HG02840 (cell line): Measurements from ENCODE around the gene OR1Q1.
"Not testable (repeated sequence)": the region's sequence is repeated elsewhere in the genome, so short reads cannot be mapped to it uniquely, and the experiment has no call there.

Experiments
- ATAC-seq: cut with Tn5 transposase; IDR thresholded peaks from one replicate; pipeline ENCODE4 v1.9.1; 2021; ENCODE audit warnings: mild to moderate bottlenecking, moderate library complexity, moderate number of reproducible peaks; ENCODE audit not compliant: unreplicated experiment, low FRiP score

Gene OR1Q1, protein sequence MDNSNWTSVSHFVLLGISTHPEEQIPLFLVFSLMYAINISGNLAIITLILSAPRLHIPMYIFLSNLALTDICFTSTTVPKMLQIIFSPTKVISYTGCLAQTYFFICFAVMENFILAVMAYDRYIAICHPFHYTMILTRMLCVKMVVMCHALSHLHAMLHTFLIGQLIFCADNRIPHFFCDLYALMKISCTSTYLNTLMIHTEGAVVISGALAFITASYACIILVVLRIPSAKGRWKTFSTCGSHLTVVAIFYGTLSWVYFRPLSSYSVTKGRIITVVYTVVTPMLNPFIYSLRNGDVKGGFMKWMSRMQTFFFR

DNA sequence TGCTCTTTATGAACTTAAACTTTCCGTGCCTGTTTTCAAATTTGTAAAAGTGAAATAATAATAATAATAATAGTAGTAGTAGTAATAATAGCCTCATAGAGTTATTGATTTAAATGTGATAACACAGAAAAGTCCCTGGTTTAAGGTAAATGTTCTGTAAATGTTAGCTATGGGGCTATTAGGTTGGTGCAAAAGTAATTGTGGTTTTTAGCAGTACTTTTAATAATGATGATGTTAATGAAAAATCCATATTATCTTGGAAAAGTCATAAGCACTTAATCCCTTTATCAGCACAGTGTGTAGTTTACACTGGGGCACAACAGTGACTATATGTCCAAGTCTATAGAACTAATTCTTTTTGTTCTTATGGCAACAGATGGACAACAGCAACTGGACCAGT lies at the start of gene OR1Q1:
OR1Q1 (plus strand) TSS at position 377 of the 400 bp plus-strand sequence; CDS start at position 377, 0 bp downstream.
- no peak for ATAC-seq

DNA sequence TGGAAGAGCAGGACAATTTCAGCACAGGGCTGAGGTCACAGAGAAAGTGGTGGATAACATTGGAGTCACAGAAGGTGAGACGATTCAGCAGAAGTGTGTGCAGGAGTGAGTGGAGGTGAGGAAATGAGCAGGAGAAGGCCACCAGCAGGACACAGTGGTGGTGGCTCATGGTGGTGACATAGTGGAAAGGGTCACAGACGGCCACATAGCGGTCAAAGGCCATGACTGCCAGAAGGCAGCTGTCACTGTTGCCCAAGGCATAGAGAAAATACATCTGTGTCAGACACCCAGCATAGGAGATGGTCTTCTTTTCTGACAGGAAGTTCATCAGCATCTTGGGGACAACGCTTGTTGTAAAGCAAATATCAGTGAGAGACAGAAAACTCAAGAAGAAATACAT lies 46.6 kb upstream of the OR1Q1 start:
- no peak for ATAC-seq

DNA sequence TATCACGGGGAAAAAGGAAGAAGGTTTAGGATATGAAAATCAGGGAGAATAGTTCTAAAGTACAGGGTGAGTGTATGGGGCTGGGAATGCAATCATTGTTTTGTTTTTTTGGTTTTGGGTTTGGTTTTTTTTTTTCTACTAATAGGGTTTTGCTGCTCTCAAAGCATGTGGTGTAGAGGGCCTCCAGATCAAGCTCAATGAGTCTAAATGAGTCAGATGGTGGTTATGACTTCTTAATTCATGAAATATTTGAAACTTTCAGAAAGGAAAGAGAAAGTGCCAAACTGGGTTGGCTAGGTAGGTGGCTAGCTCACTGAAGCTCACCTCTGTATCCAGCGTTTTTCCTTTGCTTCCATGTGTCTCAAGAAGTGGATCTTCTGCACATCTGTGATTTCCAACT lies 42.1 kb upstream of the OR1Q1 start:
- no peak for ATAC-seq

DNA sequence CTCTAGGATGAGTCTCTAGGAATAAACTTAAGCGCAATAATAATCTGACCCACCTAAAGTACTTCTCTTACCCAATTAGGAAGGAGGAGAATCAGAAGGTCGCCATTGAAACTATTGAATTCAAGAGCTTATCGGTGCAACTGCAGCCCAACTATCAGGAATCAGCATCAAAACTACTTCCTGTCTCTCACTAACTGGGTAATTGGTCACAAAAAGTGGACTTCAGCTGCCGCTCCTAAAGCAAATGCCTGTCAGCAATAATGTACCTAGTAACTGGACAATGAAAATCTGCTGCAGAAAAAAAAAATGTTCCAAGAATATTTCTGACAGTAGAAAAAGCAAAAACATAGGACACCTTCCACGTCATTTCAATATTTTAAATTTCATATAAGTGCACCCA lies 34.7 kb upstream of the OR1Q1 start:
- no peak for ATAC-seq

DNA sequence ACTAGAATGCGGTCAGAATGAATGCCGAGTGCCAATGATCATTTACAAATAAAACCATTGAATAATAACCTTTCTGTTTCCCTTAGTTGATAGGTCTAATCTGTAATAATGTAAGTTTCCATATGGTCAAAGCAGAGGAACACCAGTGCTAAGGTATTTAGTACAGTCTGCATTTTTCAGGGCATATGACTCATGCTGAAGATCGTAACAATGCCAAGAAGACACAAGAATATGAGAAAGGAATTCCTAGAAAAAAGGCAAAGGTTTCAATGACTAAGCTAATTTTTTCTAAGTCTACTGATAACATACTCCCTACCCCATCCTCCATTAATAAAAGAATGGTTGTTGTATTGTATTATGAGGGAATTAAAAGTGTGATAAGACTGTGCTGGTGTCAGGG lies 34.2 kb upstream of the OR1Q1 start:
- ATAC-seq: no peak

DNA sequence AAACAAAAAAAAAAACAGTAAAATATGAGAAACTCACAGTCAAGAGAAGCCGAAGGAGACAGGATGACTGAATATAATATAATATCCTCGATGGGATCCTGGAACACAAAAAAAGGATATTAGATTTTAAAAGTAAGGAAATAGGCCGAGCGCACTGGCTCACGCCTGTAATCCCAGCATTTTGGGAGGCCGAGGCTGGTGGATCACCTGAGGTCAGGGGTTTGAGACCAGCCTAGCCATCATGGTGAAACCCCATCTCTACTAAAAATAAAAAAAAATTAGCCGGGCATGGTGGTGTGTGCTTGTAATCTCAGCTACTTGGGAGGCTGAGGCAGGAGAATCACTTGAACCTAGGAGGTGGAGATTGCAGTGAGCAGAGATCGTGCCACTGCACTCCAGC lies 31.3 kb upstream of the OR1Q1 start, which contains the start of gene OR1L8:
OR1L8 (minus strand) TSS at position 101 of the 400 bp plus-strand sequence. CDS start 14,907 bp downstream, outside the sequence.
- not testable (repeated sequence) for ATAC-seq

DNA sequence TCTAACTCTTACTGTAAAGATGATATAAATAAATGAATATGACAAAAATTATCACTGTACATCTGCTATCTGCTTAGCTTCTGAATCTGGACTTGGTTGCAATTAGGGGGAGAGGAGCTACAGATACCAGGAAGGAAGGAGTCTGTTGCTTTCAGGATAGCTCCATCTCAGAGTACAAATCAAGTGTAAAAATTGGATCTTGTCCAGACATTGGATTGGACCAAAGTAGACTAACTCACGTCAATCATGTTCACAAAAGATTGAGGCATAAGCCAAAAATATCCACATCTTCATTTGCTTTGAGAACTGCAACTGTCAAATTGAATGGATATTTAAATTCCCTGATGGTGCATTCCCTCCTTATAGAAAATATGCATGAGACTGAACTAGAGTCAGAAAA lies 8.8 kb upstream of the OR1Q1 start:
- no peak for ATAC-seq

DNA sequence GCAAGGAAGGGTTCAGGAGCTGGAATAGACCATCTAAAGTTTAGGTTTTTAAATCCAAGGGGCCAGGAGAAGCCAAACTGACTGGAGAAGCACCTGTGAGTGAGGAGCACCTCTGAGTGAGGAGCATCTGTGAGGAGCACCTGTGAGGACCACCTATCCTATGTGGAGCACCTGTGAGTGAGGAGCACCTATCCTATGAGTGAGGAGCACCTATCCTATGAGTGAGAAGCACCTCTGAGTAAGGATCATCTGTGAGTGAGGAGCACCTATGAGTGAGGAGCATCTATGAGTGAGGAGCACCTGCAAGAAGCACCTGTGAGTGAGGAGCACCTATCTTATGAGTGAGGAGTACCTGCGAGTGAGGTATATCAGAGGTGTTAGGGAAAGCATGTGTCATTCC lies 8.0 kb upstream of the OR1Q1 start:
- no peak for ATAC-seq

DNA sequence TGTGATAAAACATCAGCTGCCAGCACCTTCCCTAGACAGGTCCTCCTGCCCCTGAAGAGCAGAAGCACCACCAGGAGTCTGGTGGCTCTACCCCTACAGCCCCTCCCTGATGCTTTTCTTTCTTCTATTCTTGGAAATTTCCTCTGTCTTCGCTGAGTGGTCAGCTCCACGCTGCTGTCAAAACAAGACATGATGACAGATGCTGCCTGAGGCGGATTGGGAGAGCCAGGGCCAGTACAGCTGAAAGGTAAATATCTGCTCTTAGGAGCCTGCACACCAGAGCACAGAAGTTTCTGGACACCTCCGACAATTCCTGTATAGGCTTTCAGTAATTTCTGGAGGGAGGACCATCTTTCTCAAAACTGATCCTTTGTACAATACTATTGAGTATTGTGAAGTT lies 4.7 kb upstream of the OR1Q1 start:
- ATAC-seq: no peak

DNA sequence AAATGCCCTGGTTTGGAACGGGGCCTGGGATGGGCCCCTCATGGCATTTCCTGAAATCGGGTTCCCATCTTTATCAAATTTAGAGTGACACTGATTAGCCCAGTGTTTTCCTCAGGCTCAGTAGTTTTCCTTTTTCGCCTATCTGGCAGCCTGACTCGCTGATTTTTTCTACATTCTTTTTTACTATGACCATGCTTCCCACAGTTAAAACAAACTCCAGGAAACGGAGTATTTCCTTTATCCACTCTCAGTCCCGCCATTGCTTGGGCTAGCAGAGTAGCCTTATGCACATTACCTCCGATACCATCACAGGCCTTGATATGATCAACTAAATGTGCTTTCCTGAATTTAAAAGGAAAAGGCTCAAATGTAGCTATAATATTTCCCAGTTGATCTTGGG lies 5.5 kb downstream of the OR1Q1 start:
- no peak for ATAC-seq

DNA sequence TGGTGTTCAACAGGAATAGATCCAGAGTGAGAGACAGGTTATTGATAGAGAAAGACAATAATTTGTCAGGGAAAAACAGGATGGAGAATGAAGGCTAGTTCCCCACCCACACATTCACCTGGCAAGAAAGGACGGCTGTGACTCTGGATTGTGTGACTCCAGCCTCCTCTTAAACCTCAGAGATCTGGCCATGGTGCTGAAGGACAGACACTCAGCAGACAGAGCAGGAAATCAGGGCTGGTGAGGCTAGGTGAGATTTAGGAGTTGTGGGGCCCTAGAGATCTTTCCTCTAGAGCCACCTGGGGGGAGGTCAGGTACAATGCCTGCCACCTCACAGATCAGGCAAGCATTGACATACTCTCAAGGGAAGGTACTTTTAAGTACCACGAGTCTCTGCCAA lies 27.7 kb downstream of the OR1Q1 start:
- ATAC-seq: no peak

DNA sequence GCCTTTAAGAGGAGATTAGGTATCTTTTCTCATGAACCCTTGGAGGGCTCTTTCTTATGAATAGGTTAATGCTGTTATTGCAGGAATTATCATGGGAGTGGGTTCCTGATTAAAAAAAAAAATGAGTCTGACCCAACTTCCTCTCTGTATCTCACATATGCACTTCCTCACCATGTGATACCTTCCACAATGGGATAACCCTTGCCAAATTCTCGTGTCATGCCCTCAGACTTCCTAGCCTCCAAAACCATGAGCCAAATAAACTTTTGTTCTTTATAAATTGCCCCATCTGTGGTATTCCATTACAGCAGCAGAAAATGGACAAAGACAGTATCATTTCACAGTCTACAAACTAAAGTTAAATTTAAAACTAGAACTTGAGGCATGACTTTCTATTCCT lies 41.8 kb downstream of the OR1Q1 start:
- no peak for ATAC-seq

DNA sequence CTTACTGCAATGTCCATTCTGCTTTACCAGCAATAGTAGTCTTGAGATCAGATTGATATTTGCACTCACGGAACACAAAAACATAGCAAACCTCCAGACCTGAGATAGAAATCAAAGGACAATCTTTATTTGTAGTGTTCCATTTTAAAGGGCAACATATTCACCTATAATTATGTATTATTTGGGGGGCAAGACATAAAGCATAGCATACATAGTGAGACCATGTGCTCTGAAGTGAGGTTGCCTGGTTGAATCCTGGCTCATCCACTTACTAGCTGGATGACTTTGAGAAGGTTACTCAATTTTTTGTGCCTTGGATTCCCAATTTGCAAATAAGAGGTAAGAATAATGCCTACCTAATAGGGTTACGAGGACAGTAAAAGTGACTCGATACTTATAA lies 43.0 kb downstream of the OR1Q1 start, which contains the start of gene OR1B1:
OR1B1 (minus strand) TSS at position 101 of the 400 bp plus-strand sequence.
- no peak for ATAC-seq

DNA sequence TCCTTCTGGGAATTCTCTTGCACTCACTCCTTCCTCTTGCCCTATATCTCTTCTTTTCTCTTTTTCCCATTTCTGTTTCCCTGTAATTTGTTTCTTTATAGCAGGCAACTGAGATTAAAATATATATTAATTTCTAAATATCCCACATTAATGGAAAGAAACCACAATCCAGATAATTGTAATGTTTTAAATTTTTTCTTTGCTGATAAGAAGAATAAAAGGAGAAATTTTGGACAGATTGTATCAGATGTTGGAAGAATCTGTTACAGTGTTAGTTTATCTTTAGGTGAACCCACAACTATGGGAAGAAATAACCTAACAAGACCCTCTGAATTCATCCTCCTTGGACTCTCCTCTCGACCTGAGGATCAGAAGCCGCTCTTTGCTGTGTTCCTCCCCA lies 46.9 kb downstream of the OR1Q1 start, which contains the start of gene OR1L1:
OR1L1 (plus strand) TSS at position 301 of the 400 bp plus-strand sequence; CDS start at position 301, 0 bp downstream.
- ATAC-seq: no peak
